K562 (cell line): Measurements from ENCODE around the gene ZNF672. TPM values are rescaled to one million over a fixed set of nuclear protein-coding genes. Genes with fewer than 3 reads are reported as not detected.

Experiments used
- CBX8 ChIP-seq: fragments of 200-600 bp; sonication (generic); IDR thresholded peaks from 2 replicates; pipeline ENCODE4 v1.6.1; 2012; ENCODE audit warnings: borderline replicate concordance, mixed run types, low read depth, mild to moderate bottlenecking, moderate library complexity, mixed read lengths, low read length, control low read depth, inconsistent platforms; ENCODE audit not compliant: poor library complexity, severe bottlenecking; ENCODE audit errors: extremely low read depth
- CTCF ChIP-seq, 3 experiments: IDR thresholded peaks in 2 of 3; conservative IDR thresholded peaks in 1 of 3; 2 replicates each; pipeline ENCODE4 v1.5.1; 2011 to 2012; ENCODE audit warnings: low read length in 3 of 3, mild to moderate bottlenecking in 3 of 3, control low read depth in 2 of 3, improper control_type of control experiment in 1 of 3, inconsistent platforms in 1 of 3, low read depth in 1 of 3, mixed read lengths in 1 of 3, moderate library complexity in 1 of 3; ENCODE audit not compliant: insufficient read depth in 2 of 3
- E2F8 ChIP-seq: fragments of 450-650 bp; IDR thresholded peaks from 2 replicates; pipeline ENCODE4 v1.7.1; 2018; ENCODE audit warnings: mild to moderate bottlenecking, low read depth; ENCODE audit not compliant: partially characterized antibody
- HNRNPL ChIP-seq: fragments of 200-400 bp; formaldehyde crosslinking; IDR thresholded peaks from 2 replicates; pipeline ENCODE4 v1.6.1; 2017; ENCODE audit warnings: low read depth, mild to moderate bottlenecking, low read length
- MCM5 ChIP-seq: fragments of 450-650 bp; IDR thresholded peaks from 2 replicates; pipeline ENCODE4 v1.6.1; 2016; ENCODE audit warnings: low read depth
- NFIC ChIP-seq: fragments of 450-650 bp; IDR thresholded peaks from 2 replicates; pipeline ENCODE4 v1.6.1; 2017; ENCODE audit warnings: mild to moderate bottlenecking, inconsistent platforms
- NR2F6 ChIP-seq: fragments of 450-650 bp; formaldehyde crosslinking; IDR thresholded peaks from 2 replicates; pipeline ENCODE4 v1.4.0; 2020; ENCODE audit warnings: mild to moderate bottlenecking
- PYGO2 ChIP-seq: fragments of 450-650 bp; IDR thresholded peaks from 2 replicates; pipeline ENCODE4 v1.6.1; 2016; ENCODE audit warnings: mild to moderate bottlenecking, missing genetic modification characterization, moderate library complexity, missing compliant biosample characterization
- SAFB ChIP-seq: fragments of 200-400 bp; formaldehyde crosslinking; IDR thresholded peaks from 2 replicates; pipeline ENCODE4 v1.6.1; 2017; ENCODE audit warnings: low read depth, low read length, borderline replicate concordance
- SAP30 ChIP-seq: fragments of 200-600 bp; sonication (generic); IDR thresholded peaks from 2 replicates; pipeline ENCODE4 v1.6.1; 2012; ENCODE audit warnings: borderline replicate concordance, low read depth, mild to moderate bottlenecking, moderate library complexity, low read length, control low read depth, inconsistent platforms; ENCODE audit not compliant: insufficient read depth, poor library complexity, severe bottlenecking
- SMAD3 ChIP-seq: fragments of 450-650 bp; formaldehyde crosslinking; conservative IDR thresholded peaks from 2 replicates; pipeline ENCODE4 v1.4.0; 2020; ENCODE audit warnings: mild to moderate bottlenecking
- ZNF232 ChIP-seq: sonication (generic); formaldehyde crosslinking; IDR thresholded peaks from 2 replicates; pipeline ENCODE4 v1.8.0; 2022; ENCODE audit warnings: mild to moderate bottlenecking, missing genetic modification reagents
- ZNF324 ChIP-seq: fragments of 250-450 bp; sonication (Bioruptor Pico); IDR thresholded peaks from 2 replicates; pipeline ENCODE4 v1.4.0; 2020; ENCODE audit warnings: mild to moderate bottlenecking
- ZNF41 ChIP-seq: fragments of 250-450 bp; sonication (Bioruptor Pico); conservative IDR thresholded peaks from 2 replicates; pipeline ENCODE4 v1.4.0; 2020; ENCODE audit warnings: mild to moderate bottlenecking
- ZNF584 ChIP-seq: fragments of 200-800 bp; sonication (Bioruptor generic); IDR thresholded peaks from 2 replicates; pipeline ENCODE4 v1.6.1; 2016; ENCODE audit warnings: low read depth, mild to moderate bottlenecking, missing genetic modification characterization, missing compliant biosample characterization
- ZNF785 ChIP-seq: fragments of 250-450 bp; sonication (Bioruptor Pico); IDR thresholded peaks from 2 replicates; pipeline ENCODE4 v1.4.0; 2020; ENCODE audit warnings: mild to moderate bottlenecking
- ZNF79 ChIP-seq: fragments of 250-450 bp; sonication (Bioruptor Pico); IDR thresholded peaks from 2 replicates; pipeline ENCODE4 v1.4.0; 2020; ENCODE audit warnings: low read depth, mild to moderate bottlenecking, moderate library complexity
- polyA plus RNA-seq, 8 experiments: library from polyadenylated mRNA; depleted of rRNA in 4 of 8; stranded (reverse) in 5 of 8; unstranded in 3 of 8; fragments of >200 nt; fragmentation: Nextera tagmentation in 2 of 8; fragmentation: Illumina TruSeq in 1 of 8; extraction: Ambion mirVana in 2 of 8; extraction: Trizol in 1 of 8; gene quantifications; 2 replicates each; pipeline versions ENCODE4 v1.2.1 to v1.2.3, GENCODE V29; 2011 to 2014; ENCODE audit warnings: inconsistent platforms in 1 of 8, missing spikeins in 1 of 8
- total RNA-seq, 7 experiments: library from RNA; depleted of rRNA in 6 of 7; stranded (reverse); fragments of >200 nt in 6 of 7; fragmentation: Illumina TruSeq in 2 of 7; extraction: Trizol in 2 of 7; gene quantifications; 2 replicates each; pipeline versions ENCODE4 v1.2.1 to v1.2.3, GENCODE V29; 2011 to 2021; ENCODE audit warnings: low replicate concordance in 1 of 7
- TF ChIP-seq, protein P1 (sequence below): fragments of 450-650 bp; conservative IDR thresholded peaks from 2 replicates; pipeline ENCODE4 v1.6.1; 2016; ENCODE audit warnings: missing genetic modification characterization, low read depth, mild to moderate bottlenecking, control low read depth, missing compliant biosample characterization
- TF ChIP-seq, protein P2 (sequence below): sonication (generic); formaldehyde crosslinking; IDR thresholded peaks from 2 replicates; pipeline ENCODE4 v1.8.1; 2023; ENCODE audit warnings: mild to moderate bottlenecking, missing genetic modification reagents, moderate library complexity

Gene ZNF672
- total and polyA plus RNA-seq, 9 of the 15 experiments (the other 6 are each of a cell fraction or from before 2014, with no cell fraction given) = 1.9 to 57.9 (median 24.1) TPM

DNA sequence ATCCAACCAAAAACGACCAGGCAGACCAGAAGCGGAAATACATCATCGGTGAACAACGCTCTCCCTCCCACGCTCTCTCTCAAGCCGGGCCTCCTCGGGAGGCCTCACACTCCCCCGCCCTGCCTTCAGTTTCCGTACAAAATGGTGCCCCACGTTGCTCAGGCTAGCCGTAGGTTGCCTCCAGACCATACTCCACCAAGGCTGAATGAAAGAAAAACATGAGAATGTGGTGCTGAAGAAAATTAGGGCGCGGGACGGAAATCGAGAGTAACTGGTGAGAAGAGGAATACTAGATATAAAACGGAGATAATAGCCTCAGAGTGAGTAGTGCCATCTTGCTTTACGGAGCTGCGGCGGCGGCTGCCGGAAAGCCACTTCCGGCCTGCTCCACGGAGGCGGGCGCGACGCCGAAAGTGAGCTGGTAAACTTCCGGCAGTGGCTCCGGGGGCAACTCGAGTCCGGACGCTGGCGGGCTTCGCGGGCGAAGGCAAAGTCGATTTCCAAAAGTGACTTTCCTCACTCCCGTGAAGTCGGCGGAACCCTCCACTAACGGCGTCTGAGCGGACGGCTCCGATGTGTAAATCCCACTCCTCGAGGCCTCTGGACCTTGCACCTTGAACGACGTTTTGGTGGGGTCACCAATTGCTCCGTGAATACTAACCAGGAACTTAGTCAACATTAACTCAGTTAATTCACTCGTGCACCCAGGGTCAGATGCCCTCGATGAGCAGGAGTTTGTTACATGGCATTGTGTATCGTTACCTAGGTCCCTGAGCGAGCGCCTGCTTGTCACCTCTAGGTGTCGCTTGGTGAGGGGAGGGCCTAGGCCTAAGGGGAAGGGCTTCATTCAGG lies 11.9 kb upstream of the ZNF672 start, which contains the start of gene SH3BP5L (continued):
- TF ChIP-seq CTCF (IDR thresholded peaks at IDR 0.05 in 2 of 3, conservative IDR thresholded peaks at IDR 0.05 in 1 of 3; ENCODE audit: insufficient read depth in 2 of 3, low read depth in 1 of 3, low read length in 3 of 3) (peak; percentile 75 to 92 (median 79)), ZNF232 (CRISPR knock-in tag) (no peak), SAP30 (peak; percentile 75), E2F8 (peak; percentile 87), NR2F6 (CRISPR knock-in tag) (no peak), HNRNPL (no peak), CBX8 (no peak), PYGO2 (tag) (no peak), ZNF785 (CRISPR knock-in tag) (no peak), ZNF324 (CRISPR knock-in tag) (no peak), SAFB (no peak), NFIC (0 out of 2 replicates have a peak, but pooled peaks have one; percentile 32), ZNF584 (peak; percentile 90), ZNF79 (CRISPR knock-in tag) (no peak), MCM5 (no peak), SMAD3 (CRISPR knock-in tag) (0 out of 2 replicates have a peak, but pooled peaks have one; percentile 67), ZNF41 (CRISPR knock-in tag) (no peak)
- TF ChIP-seq, protein P1, sequence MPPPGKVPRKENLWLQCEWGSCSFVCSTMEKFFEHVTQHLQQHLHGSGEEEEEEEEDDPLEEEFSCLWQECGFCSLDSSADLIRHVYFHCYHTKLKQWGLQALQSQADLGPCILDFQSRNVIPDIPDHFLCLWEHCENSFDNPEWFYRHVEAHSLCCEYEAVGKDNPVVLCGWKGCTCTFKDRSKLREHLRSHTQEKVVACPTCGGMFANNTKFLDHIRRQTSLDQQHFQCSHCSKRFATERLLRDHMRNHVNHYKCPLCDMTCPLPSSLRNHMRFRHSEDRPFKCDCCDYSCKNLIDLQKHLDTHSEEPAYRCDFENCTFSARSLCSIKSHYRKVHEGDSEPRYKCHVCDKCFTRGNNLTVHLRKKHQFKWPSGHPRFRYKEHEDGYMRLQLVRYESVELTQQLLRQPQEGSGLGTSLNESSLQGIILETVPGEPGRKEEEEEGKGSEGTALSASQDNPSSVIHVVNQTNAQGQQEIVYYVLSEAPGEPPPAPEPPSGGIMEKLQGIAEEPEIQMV (tag) = no peak
- TF ChIP-seq, protein P2, sequence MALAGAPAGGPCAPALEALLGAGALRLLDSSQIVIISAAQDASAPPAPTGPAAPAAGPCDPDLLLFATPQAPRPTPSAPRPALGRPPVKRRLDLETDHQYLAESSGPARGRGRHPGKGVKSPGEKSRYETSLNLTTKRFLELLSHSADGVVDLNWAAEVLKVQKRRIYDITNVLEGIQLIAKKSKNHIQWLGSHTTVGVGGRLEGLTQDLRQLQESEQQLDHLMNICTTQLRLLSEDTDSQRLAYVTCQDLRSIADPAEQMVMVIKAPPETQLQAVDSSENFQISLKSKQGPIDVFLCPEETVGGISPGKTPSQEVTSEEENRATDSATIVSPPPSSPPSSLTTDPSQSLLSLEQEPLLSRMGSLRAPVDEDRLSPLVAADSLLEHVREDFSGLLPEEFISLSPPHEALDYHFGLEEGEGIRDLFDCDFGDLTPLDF = peak; percentile 81; the same call in 1 of the 2 replicates
